ENCODE results near the gene CHP2.

The CHP2 gene

DNA sequence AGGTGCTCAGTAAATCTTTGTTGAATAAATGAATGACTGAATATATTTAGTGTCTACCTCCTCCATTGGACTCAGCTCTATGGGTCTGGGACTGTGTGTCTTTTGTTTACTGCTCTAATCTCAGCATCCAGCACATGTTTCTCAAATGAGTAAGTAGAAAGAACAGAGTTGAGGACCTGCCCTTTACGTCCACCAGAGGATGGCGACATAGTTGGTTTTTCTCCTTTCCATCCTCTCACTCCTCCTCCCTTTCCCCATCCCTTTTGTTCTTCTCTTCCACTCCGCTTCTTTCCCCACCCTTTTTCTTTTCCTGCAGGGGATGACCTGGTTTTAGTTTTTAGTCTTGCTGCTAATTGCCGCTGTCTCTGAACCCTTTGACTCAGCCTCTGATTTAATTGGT lies 12.1 kb upstream of the CHP2 start:
- no peaks in the 10 kb centered on the region for H3K36me3 ChIP-seq (ENCODE audit: control insufficient read depth in 2 of 2, insufficient read depth in 1 of 2, low read length in 2 of 2)
- H3K4me3 ChIP-seq (ENCODE audit: low read depth, low read length) = no peak overlapping the region
- H3K4me1 ChIP-seq (ENCODE audit: control insufficient read depth, insufficient read depth, low read length) = no peaks in the 10 kb centered on the region
- ChIA-PET POLR2A (no interaction called here), CTCF (no interaction called here)
- H3K27ac ChIP-seq (ENCODE audit: extremely low read depth, low read depth, low read length) = no peak overlapping the region
- no peaks in the 10 kb centered on the region for H3K9me3 ChIP-seq (ENCODE audit: control insufficient read depth, insufficient read depth, low read depth, low read length)
- TF ChIP-seq, protein P1, sequence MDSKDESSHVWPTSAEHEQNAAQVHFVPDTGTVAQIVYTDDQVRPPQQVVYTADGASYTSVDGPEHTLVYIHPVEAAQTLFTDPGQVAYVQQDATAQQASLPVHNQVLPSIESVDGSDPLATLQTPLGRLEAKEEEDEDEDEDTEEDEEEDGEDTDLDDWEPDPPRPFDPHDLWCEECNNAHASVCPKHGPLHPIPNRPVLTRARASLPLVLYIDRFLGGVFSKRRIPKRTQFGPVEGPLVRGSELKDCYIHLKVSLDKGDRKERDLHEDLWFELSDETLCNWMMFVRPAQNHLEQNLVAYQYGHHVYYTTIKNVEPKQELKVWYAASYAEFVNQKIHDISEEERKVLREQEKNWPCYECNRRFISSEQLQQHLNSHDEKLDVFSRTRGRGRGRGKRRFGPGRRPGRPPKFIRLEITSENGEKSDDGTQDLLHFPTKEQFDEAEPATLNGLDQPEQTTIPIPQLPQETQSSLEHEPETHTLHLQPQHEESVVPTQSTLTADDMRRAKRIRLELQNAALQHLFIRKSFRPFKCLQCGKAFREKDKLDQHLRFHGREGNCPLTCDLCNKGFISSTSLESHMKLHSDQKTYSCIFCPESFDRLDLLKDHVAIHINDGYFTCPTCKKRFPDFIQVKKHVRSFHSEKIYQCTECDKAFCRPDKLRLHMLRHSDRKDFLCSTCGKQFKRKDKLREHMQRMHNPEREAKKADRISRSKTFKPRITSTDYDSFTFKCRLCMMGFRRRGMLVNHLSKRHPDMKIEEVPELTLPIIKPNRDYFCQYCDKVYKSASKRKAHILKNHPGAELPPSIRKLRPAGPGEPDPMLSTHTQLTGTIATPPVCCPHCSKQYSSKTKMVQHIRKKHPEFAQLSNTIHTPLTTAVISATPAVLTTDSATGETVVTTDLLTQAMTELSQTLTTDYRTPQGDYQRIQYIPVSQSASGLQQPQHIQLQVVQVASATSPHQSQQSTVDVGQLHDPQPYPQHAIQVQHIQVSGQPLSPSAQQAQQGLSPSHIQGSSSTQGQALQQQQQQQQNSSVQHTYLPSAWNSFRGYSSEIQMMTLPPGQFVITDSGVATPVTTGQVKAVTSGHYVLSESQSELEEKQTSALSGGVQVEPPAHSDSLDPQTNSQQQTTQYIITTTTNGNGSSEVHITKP (tag by site-specific recombination; IDR thresholded peaks at IDR 0.05) = no peak
- TF ChIP-seq ZNF24 (tag by site-specific recombination; IDR thresholded peaks at IDR 0.05) (no peak), ZNF335 (tag by site-specific recombination; conservative IDR thresholded peaks at IDR 0.05) (no peak)

DNA sequence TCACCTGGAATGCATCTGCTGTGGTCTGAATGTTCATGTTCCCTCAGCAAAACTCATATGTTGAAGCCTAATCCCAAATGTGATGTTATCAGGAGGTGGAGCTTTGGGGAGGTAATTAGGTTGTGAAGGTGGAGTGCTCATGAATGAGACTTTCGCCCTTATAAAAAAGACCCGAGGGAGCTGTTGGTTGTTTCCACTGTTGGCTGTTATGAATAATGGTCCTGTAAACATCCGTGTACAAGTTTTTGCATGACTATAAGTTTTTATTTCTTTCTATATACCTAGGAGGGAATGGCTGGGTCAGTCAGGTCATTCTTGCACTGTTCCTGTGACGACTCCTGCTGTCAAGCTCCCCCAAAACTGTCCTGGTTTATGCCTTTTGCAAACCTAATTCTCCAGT lies 9.6 kb upstream of the CHP2 start:
- no peaks in the 10 kb centered on the region for H3K4me1 ChIP-seq (ENCODE audit: control insufficient read depth, insufficient read depth, low read length)
- POLR2A ChIA-PET = no interaction called here
- CTCF ChIA-PET = interaction anchor here (1.0 to 1.7 kb wide), 3 partner anchors 9 to 265 kb away, joined by 3 to 4 read pairs (median 3); no protein-coding TSS in a partner anchor

More for the DNA sequence above, 9.6 kb upstream of the CHP2 start:
- H3K9me3 ChIP-seq (ENCODE audit: control insufficient read depth, insufficient read depth, low read depth, low read length) = no peaks in the 10 kb centered on the region
- no peak overlapping the region for H3K27ac ChIP-seq (ENCODE audit: extremely low read depth, low read depth, low read length)
- no peak overlapping the region for H3K4me3 ChIP-seq (ENCODE audit: low read depth, low read length)
- H3K36me3 ChIP-seq (ENCODE audit: control insufficient read depth in 2 of 2, insufficient read depth in 1 of 2, low read length in 2 of 2) = no peaks in the 10 kb centered on the region
- TF ChIP-seq ZNF843 (tag by site-specific recombination; IDR thresholded peaks at IDR 0.05) (no peak), ZFP41 (tag by site-specific recombination; IDR thresholded peaks at IDR 0.05; ENCODE audit: borderline replicate concordance) (no peak), ZNF521 (tag by site-specific recombination; IDR thresholded peaks at IDR 0.05) (no peak), ZNF155 (tag by site-specific recombination; IDR thresholded peaks at IDR 0.05) (no peak), ZNF677 (tag by site-specific recombination; IDR thresholded peaks at IDR 0.05) (no peak), ZIC2 (tag by site-specific recombination; IDR thresholded peaks at IDR 0.05) (no peak), ZBTB1 (tag by site-specific recombination; IDR thresholded peaks at IDR 0.05) (no peak), ZNF132 (tag by site-specific recombination; IDR thresholded peaks at IDR 0.05; ENCODE audit: borderline replicate concordance) (no peak), ZNF510 (tag by site-specific recombination; IDR thresholded peaks at IDR 0.05; ENCODE audit: insufficient replicate concordance) (no peak), ZNF169 (tag by site-specific recombination; IDR thresholded peaks at IDR 0.05) (no peak), ZNF311 (tag by site-specific recombination; IDR thresholded peaks at IDR 0.05; ENCODE audit: borderline replicate concordance) (no peak), ZNF777 (tag by site-specific recombination; IDR thresholded peaks at IDR 0.05; ENCODE audit: borderline replicate concordance) (no peak)
- TF ChIP-seq, protein P2, sequence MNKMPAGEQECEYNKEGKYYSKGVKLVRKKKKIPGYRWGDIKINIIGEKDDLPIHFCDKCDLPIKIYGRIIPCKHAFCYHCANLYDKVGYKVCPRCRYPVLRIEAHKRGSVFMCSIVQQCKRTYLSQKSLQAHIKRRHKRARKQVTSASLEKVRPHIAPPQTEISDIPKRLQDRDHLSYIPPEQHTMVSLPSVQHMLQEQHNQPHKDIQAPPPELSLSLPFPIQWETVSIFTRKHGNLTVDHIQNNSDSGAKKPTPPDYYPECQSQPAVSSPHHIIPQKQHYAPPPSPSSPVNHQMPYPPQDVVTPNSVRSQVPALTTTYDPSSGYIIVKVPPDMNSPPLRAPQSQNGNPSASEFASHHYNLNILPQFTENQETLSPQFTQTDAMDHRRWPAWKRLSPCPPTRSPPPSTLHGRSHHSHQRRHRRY (tag by site-specific recombination; IDR thresholded peaks at IDR 0.05) = no peak
- TF ChIP-seq, protein P3, sequence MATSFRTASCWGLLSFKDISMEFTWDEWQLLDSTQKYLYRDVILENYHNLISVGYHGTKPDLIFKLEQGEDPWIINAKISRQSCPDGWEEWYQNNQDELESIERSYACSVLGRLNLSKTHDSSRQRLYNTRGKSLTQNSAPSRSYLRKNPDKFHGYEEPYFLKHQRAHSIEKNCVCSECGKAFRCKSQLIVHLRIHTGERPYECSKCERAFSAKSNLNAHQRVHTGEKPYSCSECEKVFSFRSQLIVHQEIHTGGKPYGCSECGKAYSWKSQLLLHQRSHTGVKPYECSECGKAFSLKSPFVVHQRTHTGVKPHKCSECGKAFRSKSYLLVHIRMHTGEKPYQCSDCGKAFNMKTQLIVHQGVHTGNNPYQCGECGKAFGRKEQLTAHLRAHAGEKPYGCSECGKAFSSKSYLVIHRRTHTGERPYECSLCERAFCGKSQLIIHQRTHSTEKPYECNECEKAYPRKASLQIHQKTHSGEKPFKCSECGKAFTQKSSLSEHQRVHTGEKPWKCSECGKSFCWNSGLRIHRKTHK (tag by site-specific recombination; IDR thresholded peaks at IDR 0.05) = no peak
- TF ChIP-seq, protein P4, sequence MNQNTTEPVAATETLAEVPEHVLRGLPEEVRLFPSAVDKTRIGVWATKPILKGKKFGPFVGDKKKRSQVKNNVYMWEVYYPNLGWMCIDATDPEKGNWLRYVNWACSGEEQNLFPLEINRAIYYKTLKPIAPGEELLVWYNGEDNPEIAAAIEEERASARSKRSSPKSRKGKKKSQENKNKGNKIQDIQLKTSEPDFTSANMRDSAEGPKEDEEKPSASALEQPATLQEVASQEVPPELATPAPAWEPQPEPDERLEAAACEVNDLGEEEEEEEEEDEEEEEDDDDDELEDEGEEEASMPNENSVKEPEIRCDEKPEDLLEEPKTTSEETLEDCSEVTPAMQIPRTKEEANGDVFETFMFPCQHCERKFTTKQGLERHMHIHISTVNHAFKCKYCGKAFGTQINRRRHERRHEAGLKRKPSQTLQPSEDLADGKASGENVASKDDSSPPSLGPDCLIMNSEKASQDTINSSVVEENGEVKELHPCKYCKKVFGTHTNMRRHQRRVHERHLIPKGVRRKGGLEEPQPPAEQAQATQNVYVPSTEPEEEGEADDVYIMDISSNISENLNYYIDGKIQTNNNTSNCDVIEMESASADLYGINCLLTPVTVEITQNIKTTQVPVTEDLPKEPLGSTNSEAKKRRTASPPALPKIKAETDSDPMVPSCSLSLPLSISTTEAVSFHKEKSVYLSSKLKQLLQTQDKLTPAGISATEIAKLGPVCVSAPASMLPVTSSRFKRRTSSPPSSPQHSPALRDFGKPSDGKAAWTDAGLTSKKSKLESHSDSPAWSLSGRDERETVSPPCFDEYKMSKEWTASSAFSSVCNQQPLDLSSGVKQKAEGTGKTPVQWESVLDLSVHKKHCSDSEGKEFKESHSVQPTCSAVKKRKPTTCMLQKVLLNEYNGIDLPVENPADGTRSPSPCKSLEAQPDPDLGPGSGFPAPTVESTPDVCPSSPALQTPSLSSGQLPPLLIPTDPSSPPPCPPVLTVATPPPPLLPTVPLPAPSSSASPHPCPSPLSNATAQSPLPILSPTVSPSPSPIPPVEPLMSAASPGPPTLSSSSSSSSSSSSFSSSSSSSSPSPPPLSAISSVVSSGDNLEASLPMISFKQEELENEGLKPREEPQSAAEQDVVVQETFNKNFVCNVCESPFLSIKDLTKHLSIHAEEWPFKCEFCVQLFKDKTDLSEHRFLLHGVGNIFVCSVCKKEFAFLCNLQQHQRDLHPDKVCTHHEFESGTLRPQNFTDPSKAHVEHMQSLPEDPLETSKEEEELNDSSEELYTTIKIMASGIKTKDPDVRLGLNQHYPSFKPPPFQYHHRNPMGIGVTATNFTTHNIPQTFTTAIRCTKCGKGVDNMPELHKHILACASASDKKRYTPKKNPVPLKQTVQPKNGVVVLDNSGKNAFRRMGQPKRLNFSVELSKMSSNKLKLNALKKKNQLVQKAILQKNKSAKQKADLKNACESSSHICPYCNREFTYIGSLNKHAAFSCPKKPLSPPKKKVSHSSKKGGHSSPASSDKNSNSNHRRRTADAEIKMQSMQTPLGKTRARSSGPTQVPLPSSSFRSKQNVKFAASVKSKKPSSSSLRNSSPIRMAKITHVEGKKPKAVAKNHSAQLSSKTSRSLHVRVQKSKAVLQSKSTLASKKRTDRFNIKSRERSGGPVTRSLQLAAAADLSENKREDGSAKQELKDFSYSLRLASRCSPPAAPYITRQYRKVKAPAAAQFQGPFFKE (tag by site-specific recombination; IDR thresholded peaks at IDR 0.05; ENCODE audit: borderline replicate concordance) = no peak

Measured in HEK293 (cell line).